DMS153 treated with DMSO at 0.1 percent for 48 hours (cell line): ENCODE data around the gene HOXA3.

Source experiments
- DNase-seq: peaks from one replicate; lab custom pipeline; 2025; ENCODE audit not compliant: unreplicated experiment; lab: John Stamatoyannopoulos, UW

HOXA3 gene

GRCh38 chr7:27095050-27095896, 57.1 kb downstream of the HOXA3 start:
- no peak for DNase-seq

GRCh38 chr7:27094304-27095049, 57.9 kb downstream of the HOXA3 start:
- DNase-seq, result no peak

- no peak for DNase-seq
Measured at GRCh38 chr7:27093184-27093895, 59.0 kb downstream of the HOXA3 start.

DNA sequence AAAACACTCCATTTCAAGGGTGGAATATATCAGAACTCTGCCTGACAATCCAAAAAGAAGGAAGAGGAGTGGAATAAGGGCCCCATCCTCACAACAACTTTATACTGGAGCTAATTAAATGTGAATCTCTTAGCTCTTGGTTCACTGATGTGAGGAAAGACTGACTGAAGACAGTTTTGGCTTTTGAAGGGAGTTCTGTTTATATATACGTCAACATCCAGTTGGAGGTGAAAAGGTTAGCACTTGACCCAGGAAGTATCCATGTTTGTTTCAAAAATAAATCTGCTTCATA, 59.6 kb downstream of the HOXA3 start:
- DNase-seq, result no peak

GRCh38 chr7:27091941-27092818, 60.2 kb downstream of the HOXA3 start:
- no peak for DNase-seq

- no peak for DNase-seq
Measured at GRCh38 chr7:27091105-27091504, 61.3 kb downstream of the HOXA3 start.

GRCh38 chr7:27088002-27088922, 64.1 kb downstream of the HOXA3 start:
- DNase-seq, result no peak

DNA sequence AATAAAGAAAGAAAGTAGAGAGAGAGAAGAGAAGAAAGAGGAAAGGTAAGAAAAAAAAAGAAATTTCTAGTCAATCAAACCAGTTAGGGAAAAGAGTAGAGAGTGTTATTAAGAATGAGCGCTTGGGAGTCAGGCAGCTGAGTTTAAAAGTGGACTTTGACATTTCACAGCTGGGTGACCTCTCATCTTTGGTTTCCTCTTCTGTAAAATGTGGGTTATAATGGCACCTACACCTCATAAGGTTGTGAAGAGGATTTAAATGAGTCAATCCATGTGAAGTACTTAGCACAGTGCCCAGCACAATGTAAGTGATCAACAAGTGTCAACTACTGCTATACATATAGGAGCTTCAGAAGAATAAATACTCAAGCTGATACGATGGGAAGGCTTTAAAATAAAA, 68.7 kb downstream of the HOXA3 start:
- DNase-seq, result no peak

DNA sequence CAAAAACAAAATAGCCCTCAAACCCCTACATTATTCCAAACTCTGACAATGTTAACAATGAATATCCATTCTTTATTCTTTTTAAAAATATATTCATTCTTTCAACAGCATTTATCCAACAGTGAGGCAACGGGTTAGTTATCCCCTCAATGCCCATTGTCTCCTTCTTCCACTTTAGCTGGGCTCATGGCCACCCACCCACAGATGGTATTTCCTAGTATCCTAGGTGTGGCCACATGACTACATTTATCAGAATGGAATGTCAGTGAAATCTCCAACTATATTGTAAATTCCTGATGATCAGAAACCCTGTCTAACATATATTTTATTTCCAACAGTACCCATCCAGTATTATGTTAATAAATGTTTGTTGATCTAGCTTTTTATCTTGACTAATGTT, 70.2 kb downstream of the HOXA3 start:
- DNase-seq, result no peak

GRCh38 chr7:27080844-27081436, 71.4 kb downstream of the HOXA3 start:
- no peak for DNase-seq

DNA sequence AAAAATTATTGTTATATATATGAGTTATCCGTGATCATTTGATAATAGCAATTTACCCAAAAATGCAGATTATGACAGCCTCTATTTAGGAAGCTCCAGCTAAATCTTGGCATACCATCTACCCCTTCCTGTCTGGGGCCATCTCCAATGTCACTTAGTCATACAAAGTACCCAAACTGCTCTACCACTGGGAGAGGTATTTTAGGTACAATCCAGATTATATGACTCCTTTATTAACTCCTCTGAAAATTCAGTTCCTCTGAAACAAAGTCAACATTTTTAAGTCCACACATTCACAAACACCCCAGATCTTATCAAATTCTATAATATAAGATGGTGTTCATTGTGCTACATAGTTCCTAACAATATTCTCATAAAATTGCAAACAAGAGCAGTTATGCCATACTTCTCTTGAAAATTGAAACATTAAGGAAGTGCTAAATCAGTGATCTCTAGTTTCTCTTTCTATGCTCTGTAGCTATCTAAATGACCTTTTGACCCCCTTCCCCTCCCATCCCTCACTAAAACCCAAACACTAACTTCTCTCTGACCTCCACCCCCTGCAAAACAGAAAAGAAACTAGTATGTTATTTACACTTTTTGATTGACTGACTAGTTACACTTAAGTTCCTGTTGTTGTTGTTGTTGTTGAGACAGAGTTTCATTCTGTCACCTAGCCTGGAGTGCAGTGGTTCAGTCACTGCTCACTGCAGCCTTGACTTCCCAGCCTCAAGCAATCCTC, 73.0 kb downstream of the HOXA3 start:
- DNase-seq, result no peak

GRCh38 chr7:27078616-27079233, 73.7 kb downstream of the HOXA3 start:
- DNase-seq, result no peak

GRCh38 chr7:27073076-27073475, 79.3 kb downstream of the HOXA3 start:
- DNase-seq, result peak; percentile 45

- DNase-seq, result no peak
Measured at GRCh38 chr7:27071622-27072390, 80.6 kb downstream of the HOXA3 start.

DNA sequence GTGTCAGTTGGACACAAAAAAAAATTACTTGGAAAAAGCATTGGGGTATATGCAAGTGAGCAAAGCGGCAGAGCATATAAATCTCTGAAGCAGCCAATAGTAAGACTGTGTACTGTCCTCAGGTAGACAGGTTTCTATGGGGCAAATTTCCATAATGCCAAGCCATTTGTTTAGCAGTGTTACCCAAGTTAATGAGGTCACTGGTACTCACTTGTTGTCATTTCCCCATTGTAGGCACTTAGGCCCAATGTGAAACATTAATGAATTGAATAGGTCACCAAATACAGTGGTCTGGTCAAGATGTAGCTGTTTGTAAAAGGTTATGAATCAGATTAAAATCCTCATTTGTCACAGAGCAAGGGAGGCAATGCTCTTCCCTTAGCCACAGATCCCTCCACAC, 84.1 kb downstream of the HOXA3 start:
- DNase-seq, result no peak

DNA sequence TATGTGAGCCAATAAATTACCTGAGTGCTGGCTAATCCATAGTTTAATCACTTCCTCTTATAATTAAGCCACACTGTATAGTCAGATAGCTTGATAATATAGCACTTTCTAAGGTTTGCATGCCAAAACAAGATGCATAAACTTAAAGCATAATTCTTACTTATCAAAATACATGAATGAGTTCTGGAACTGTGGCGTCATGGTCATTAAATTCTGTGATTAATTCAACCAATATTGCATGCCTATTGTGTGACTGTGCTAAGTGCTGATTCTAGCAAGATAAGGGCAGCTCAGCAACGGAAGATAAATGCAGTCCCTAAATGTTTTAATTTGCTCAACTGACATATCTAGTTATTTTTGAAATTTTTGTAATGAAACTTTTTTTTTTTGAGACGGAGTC, 86.2 kb downstream of the HOXA3 start:
- no peak for DNase-seq

DNA sequence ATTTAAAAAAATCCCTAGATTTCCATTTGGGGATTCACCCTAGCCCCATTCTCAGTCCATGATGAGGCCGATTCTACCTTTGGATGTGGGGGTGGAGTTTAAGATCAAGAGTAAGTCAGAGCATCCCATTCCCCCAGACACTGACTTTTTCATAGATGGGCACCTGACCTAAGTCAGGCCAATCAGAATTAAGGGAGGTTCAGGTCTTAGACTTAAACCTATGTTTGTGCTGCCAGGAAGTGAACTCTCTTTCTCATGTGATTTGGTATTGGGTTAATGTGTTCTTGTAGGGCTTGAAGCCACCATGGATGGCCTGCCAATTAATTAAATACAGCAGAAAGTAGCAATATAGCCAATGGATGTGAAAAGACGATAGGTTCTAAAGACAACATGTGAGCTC, 86.7 kb downstream of the HOXA3 start:
- no peak for DNase-seq

- DNase-seq, result no peak
Measured at GRCh38 chr7:27064661-27065060, 87.7 kb downstream of the HOXA3 start.
